Bronchial epithelial cell (primary cell): ENCODE results near the gene C3orf20. TPM values are rescaled to one million over a fixed set of nuclear protein-coding genes. Genes with fewer than 3 reads are reported as not detected.
"Not testable (repeated sequence)": the region's sequence is repeated elsewhere in the genome, so short reads cannot be mapped to it uniquely, and the experiment has no call there.

Source experiments
- DNase-seq: peaks from one replicate; pipeline ENCODE4 v3.0.0-alpha.2; 2010; ENCODE audit warnings: low read depth
- FAIRE-seq: peaks from 2 replicates; lab custom pipeline; 2011; peaks lifted over from hg19 to GRCh38; lab: Jason Lieb, UNC
- H3K27me3 ChIP-seq: 2 replicates; pipeline ENCODE4 v1.5.1; 2011; ENCODE audit warnings: low read length; ENCODE audit not compliant: control insufficient read depth, insufficient read depth
- H3K36me3 ChIP-seq: 2 replicates; pipeline ENCODE4 v1.5.1; 2011; ENCODE audit warnings: low read length; ENCODE audit not compliant: control insufficient read depth, insufficient read depth
- H3K4me3 ChIP-seq: 2 replicates; pipeline ENCODE4 v1.5.1; 2011; ENCODE audit warnings: mild to moderate bottlenecking, low read depth, low read length, control low read depth
- CTCF ChIP-seq: IDR thresholded peaks from 2 replicates; pipeline ENCODE4 v1.5.1; 2011; ENCODE audit warnings: mild to moderate bottlenecking, moderate library complexity, low read length, control low read depth, inconsistent platforms; ENCODE audit not compliant: insufficient read depth, severe bottlenecking
- total RNA-seq: library from RNA; depleted of rRNA; stranded (reverse); fragments of >200 nt; gene quantifications from 2 replicates; pipeline ENCODE4 v1.2.1, GENCODE V29; 2014

C3orf20 gene
- total RNA-seq, 1 donor from 2014 or later, result under 0.01 TPM

GRCh38 chr3:14741510-14741909, 66.6 kb downstream of the C3orf20 start:
- no peaks in the 10 kb centered on the region for H3K27me3 ChIP-seq
- no peaks in the 10 kb centered on the region for H3K36me3 ChIP-seq
- TF ChIP-seq CTCF, result no peak
- DNase-seq (no peak), FAIRE-seq (no peak)
- no peak overlapping the region for H3K4me3 ChIP-seq

GRCh38 chr3:14744556-14744955, 69.6 kb downstream of the C3orf20 start:
- H3K36me3 ChIP-seq, result no peaks in the 10 kb centered on the region
- no peaks in the 10 kb centered on the region for H3K27me3 ChIP-seq
- no peak for DNase-seq
- no peak for TF ChIP-seq CTCF
- no peak for FAIRE-seq
- no peak overlapping the region for H3K4me3 ChIP-seq

GRCh38 chr3:14750650-14751049, 75.7 kb downstream of the C3orf20 start:
- DNase-seq, result no peak
- FAIRE-seq, result no peak
- no peak for TF ChIP-seq CTCF
- no peak overlapping the region for H3K4me3 ChIP-seq
- H3K27me3 ChIP-seq, result no peaks in the 10 kb centered on the region
- no peaks in the 10 kb centered on the region for H3K36me3 ChIP-seq

- H3K36me3 ChIP-seq, H3K27me3 ChIP-seq, DNase-seq, FAIRE-seq, H3K4me3 ChIP-seq: not testable (repeated sequence)
Observed at GRCh38 chr3:14752979-14753378, 78.0 kb downstream of the C3orf20 start.

- TF ChIP-seq CTCF, result no peak
- no peak for DNase-seq
- Histone ChIP-seq H3K4me3 (no peak overlapping the region), H3K27me3 (no peaks in the 10 kb centered on the region), H3K36me3 (no peaks in the 10 kb centered on the region)
- FAIRE-seq, result no peak
Observed at GRCh38 chr3:14757153-14757700, 82.3 kb downstream of the C3orf20 start.

GRCh38 chr3:14758297-14758696, 83.4 kb downstream of the C3orf20 start:
- TF ChIP-seq CTCF, result no peak
- FAIRE-seq (no peak), DNase-seq (no peak)
- H3K4me3 ChIP-seq, result no peak overlapping the region
- no peaks in the 10 kb centered on the region for H3K27me3 ChIP-seq
- H3K36me3 ChIP-seq, result no peaks in the 10 kb centered on the region
